Astrocyte (in vitro differentiated cells and primary cell): ENCODE data around the gene SUZ12. TPM values are rescaled to one million over a fixed set of nuclear protein-coding genes. Genes with fewer than 3 reads are reported as not detected.

ENCODE experiments used
- DNase-seq: peaks from one replicate; pipeline ENCODE4 v3.0.0-alpha.2; 2010; ENCODE audit warnings: low read depth
- FAIRE-seq: peaks from 2 replicates; lab custom pipeline; 2011; peaks lifted over from hg19 to GRCh38; lab: Jason Lieb, UNC
- H2AFZ ChIP-seq: 2 replicates; pipeline ENCODE4 v1.6.0; 2012; ENCODE audit warnings: low read depth, low read length, inconsistent platforms
- H3K27ac ChIP-seq: 2 replicates; pipeline ENCODE4 v1.5.1; 2011; ENCODE audit warnings: low read depth, low read length, inconsistent platforms
- H3K27me3 ChIP-seq: 2 replicates; pipeline ENCODE4 v1.6.0; 2011; ENCODE audit warnings: low read length, inconsistent platforms; ENCODE audit not compliant: insufficient read depth
- H3K36me3 ChIP-seq: 2 replicates; pipeline ENCODE4 v1.5.1; 2011; ENCODE audit warnings: low read length, inconsistent platforms; ENCODE audit not compliant: insufficient read depth
- H3K4me1 ChIP-seq: 2 replicates; pipeline ENCODE4 v1.5.1; 2011; ENCODE audit warnings: low read length, inconsistent platforms; ENCODE audit not compliant: insufficient read depth
- H3K4me2 ChIP-seq: 2 replicates; pipeline ENCODE4 v1.6.0; 2012; ENCODE audit warnings: low read length, inconsistent platforms
- H3K4me3 ChIP-seq: 2 replicates; pipeline ENCODE4 v1.5.1; 2011; ENCODE audit warnings: low read depth, mild to moderate bottlenecking, low read length, inconsistent platforms; ENCODE audit not compliant: insufficient read depth
- H3K79me2 ChIP-seq: 2 replicates; pipeline ENCODE4 v1.6.0; 2012; ENCODE audit warnings: mild to moderate bottlenecking, low read length, inconsistent platforms; ENCODE audit not compliant: insufficient read depth
- H3K9ac ChIP-seq: 2 replicates; pipeline ENCODE4 v1.6.0; 2012; ENCODE audit warnings: mild to moderate bottlenecking, low read length, inconsistent platforms
- H3K9me3 ChIP-seq: 2 replicates; pipeline ENCODE4 v1.5.1; 2012; ENCODE audit warnings: low read depth, mild to moderate bottlenecking, low read length, inconsistent platforms; ENCODE audit not compliant: insufficient read depth
- H4K20me1 ChIP-seq: 2 replicates; pipeline ENCODE4 v1.6.0; 2012; ENCODE audit warnings: low read length, inconsistent platforms; ENCODE audit not compliant: insufficient read depth
- H3K27ac Mint-ChIP-seq: one replicate; pipeline ENCODE4 v1.8.0; 2021; ENCODE audit warnings: mild to moderate bottlenecking, mixed read lengths; ENCODE audit not compliant: unreplicated experiment
- H3K27me3 Mint-ChIP-seq: one replicate; pipeline ENCODE4 v1.8.0; 2021; ENCODE audit warnings: low read depth, mixed read lengths; ENCODE audit not compliant: unreplicated experiment
- H3K36me3 Mint-ChIP-seq: one replicate; pipeline ENCODE4 v1.8.0; 2021; ENCODE audit warnings: low read depth, mixed read lengths; ENCODE audit not compliant: unreplicated experiment
- H3K4me1 Mint-ChIP-seq: one replicate; pipeline ENCODE4 v1.8.0; 2021; ENCODE audit warnings: low read depth, mixed read lengths; ENCODE audit not compliant: unreplicated experiment
- H3K4me3 Mint-ChIP-seq: one replicate; pipeline ENCODE4 v1.8.0; 2021; ENCODE audit warnings: mild to moderate bottlenecking, moderate library complexity, mixed read lengths; ENCODE audit not compliant: unreplicated experiment
- H3K9me3 Mint-ChIP-seq: one replicate; pipeline ENCODE4 v1.8.0; 2021; ENCODE audit warnings: mild to moderate bottlenecking, mixed read lengths; ENCODE audit not compliant: unreplicated experiment
- EZH2 ChIP-seq: IDR thresholded peaks from 2 replicates; pipeline ENCODE4 v1.6.1; 2012; ENCODE audit warnings: mild to moderate bottlenecking, low read length, inconsistent platforms; ENCODE audit not compliant: insufficient read depth
- total RNA-seq: library from RNA; stranded (reverse); gene quantifications from 2 replicates; pipeline ENCODE4 v1.2.1, GENCODE V29; 2021
- TF ChIP-seq, protein P1 (sequence below): IDR thresholded peaks from 2 replicates; pipeline ENCODE4 v1.5.1; 2011; ENCODE audit warnings: low read depth, mild to moderate bottlenecking, inconsistent platforms, low read length, moderate library complexity; ENCODE audit not compliant: insufficient read depth

The SUZ12 gene
- total RNA-seq, 1 donor from 2014 or later = 18.7 TPM

DNA sequence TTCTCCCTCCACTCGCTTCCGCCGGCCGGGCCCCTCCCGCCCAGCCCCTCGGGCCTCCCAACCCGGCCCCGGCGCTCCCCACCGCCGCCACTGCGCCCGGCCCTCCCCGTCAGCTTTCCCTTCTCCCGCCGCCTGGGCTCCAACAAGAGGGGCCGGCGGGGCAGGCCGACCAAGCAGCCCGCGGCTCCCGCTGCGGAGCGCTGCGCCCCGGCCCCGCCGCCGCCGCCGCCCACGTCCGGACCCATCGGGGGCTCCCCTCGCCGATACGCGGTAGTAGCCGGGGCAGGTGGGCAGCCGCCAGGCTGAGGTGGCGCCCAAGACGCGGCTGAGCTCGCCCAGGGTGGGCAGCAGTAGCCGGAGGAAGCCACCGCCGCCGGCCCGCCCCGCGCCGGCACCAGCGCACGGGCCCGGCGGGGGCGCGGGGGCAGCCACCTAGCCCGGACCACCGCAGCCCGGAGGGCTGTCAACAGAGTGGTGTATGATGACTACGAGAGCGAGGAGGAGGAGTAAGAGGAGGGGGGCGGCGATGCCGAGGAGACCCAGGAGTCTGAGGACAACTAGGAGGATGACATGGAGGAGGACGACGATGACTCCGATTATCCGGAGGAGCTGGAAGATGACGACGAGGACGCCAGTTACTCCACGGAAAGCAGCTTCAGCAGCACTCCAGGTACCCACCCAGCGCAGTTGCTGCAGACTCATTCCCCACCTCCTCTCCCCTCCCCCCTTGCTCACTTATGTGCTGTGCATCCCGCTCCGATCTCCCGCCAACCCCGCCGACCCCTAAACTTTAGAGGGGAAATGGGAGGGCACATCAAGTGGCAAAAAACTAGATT is 70.9 kb downstream of the SUZ12 start:
- H3K4me2 ChIP-seq = peak overlapping the region; percentile 95
- H3K9ac ChIP-seq = peak overlapping the region; percentile 91
- H3K9me3 Mint-ChIP-seq = no peaks in the 10 kb centered on the region
- H3K79me2 ChIP-seq = peaks cover 30% of the 10 kb centered on the region
- H3K4me1 ChIP-seq = peaks cover 6% of the 10 kb centered on the region
- TF ChIP-seq EZH2 = no peak
- TF ChIP-seq, protein P1, sequence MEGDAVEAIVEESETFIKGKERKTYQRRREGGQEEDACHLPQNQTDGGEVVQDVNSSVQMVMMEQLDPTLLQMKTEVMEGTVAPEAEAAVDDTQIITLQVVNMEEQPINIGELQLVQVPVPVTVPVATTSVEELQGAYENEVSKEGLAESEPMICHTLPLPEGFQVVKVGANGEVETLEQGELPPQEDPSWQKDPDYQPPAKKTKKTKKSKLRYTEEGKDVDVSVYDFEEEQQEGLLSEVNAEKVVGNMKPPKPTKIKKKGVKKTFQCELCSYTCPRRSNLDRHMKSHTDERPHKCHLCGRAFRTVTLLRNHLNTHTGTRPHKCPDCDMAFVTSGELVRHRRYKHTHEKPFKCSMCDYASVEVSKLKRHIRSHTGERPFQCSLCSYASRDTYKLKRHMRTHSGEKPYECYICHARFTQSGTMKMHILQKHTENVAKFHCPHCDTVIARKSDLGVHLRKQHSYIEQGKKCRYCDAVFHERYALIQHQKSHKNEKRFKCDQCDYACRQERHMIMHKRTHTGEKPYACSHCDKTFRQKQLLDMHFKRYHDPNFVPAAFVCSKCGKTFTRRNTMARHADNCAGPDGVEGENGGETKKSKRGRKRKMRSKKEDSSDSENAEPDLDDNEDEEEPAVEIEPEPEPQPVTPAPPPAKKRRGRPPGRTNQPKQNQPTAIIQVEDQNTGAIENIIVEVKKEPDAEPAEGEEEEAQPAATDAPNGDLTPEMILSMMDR = no peak
- no peaks in the 10 kb centered on the region for H3K9me3 ChIP-seq
- no peaks in the 10 kb centered on the region for H3K36me3 Mint-ChIP-seq
- H3K4me3 ChIP-seq = peak overlapping the region; percentile 91
- no peaks in the 10 kb centered on the region for H3K36me3 ChIP-seq
- H3K4me3 Mint-ChIP-seq = peak overlapping the region; percentile 93
- no peaks in the 10 kb centered on the region for H3K4me1 Mint-ChIP-seq
- peaks cover 12% of the 10 kb centered on the region for H4K20me1 ChIP-seq
- peak; percentile 16 for DNase-seq
- peak overlapping the region; percentile 13 for H3K27ac Mint-ChIP-seq
- peak overlapping the region; percentile 99 for H2AFZ ChIP-seq
- no peak for FAIRE-seq
- no peaks in the 10 kb centered on the region for H3K27me3 ChIP-seq
- no peaks in the 10 kb centered on the region for H3K27me3 Mint-ChIP-seq
- H3K27ac ChIP-seq = peak overlapping the region; percentile 66

GRCh38 chr17:32009262-32009542 is 72.4 kb downstream of the SUZ12 start:
- no peaks in the 10 kb centered on the region for H3K36me3 ChIP-seq
- peaks cover 16% of the 10 kb centered on the region for H4K20me1 ChIP-seq
- H3K4me3 ChIP-seq = no peak overlapping the region
- H3K27ac ChIP-seq = no peak overlapping the region
- H2AFZ ChIP-seq = no peak overlapping the region
- FAIRE-seq (no peak), DNase-seq (no peak)
- Mint-ChIP-seq H3K9me3 (no peaks in the 10 kb centered on the region), H3K4me1 (no peaks in the 10 kb centered on the region), H3K27ac (no peak overlapping the region), H3K27me3 (no peaks in the 10 kb centered on the region), H3K4me3 (peak overlapping the region; percentile 93), H3K36me3 (no peaks in the 10 kb centered on the region)
- TF ChIP-seq, protein P1 = no peak
- no peak for TF ChIP-seq EZH2
- peaks cover 31% of the 10 kb centered on the region for H3K79me2 ChIP-seq
- no peaks in the 10 kb centered on the region for H3K27me3 ChIP-seq
- peaks cover 6% of the 10 kb centered on the region for H3K4me1 ChIP-seq
- no peaks in the 10 kb centered on the region for H3K9me3 ChIP-seq
- no peak overlapping the region for H3K9ac ChIP-seq
- peak overlapping the region; percentile 95 for H3K4me2 ChIP-seq

GRCh38 chr17:32010114-32010513 is 73.3 kb downstream of the SUZ12 start:
- H3K4me1 ChIP-seq = peaks cover 6% of the 10 kb centered on the region
- no peaks in the 10 kb centered on the region for H3K36me3 ChIP-seq
- no peak overlapping the region for H2AFZ ChIP-seq
- H3K4me3 Mint-ChIP-seq = peak overlapping the region; percentile 43
- no peak overlapping the region for H3K9ac ChIP-seq
- H3K4me1 Mint-ChIP-seq = no peaks in the 10 kb centered on the region
- H3K9me3 ChIP-seq = no peaks in the 10 kb centered on the region
- H3K9me3 Mint-ChIP-seq = no peaks in the 10 kb centered on the region
- H3K79me2 ChIP-seq = peaks cover 31% of the 10 kb centered on the region
- FAIRE-seq = no peak
- H3K4me3 ChIP-seq = no peak overlapping the region
- H3K27me3 Mint-ChIP-seq = no peaks in the 10 kb centered on the region
- H4K20me1 ChIP-seq = peaks cover 19% of the 10 kb centered on the region
- no peak overlapping the region for H3K27ac ChIP-seq
- TF ChIP-seq, protein P1 = no peak
- TF ChIP-seq EZH2 = no peak
- H3K27me3 ChIP-seq = no peaks in the 10 kb centered on the region
- no peak overlapping the region for H3K27ac Mint-ChIP-seq
- no peaks in the 10 kb centered on the region for H3K36me3 Mint-ChIP-seq
- no peak overlapping the region for H3K4me2 ChIP-seq
- no peak for DNase-seq
